H4 (cell line): ENCODE results near the gene GRAP. TPM values are rescaled to one million over a fixed set of nuclear protein-coding genes. Genes with fewer than 3 reads are reported as not detected.
"Not testable (repeated sequence)": the region's sequence is repeated elsewhere in the genome, so short reads cannot be mapped to it uniquely, and the experiment has no call there.

ENCODE experiments used
- DNase-seq: peaks from one replicate; pipeline ENCODE4 v3.0.0-alpha.2; 2015; ENCODE audit warnings: low spot score
- total RNA-seq: library from RNA; depleted of rRNA; stranded (reverse); fragments of >200 nt; shearing (Covaris generic); gene quantifications from 2 replicates; pipeline ENCODE4 v1.2.3, GENCODE V29; 2014

The GRAP gene
- total RNA-seq, 1 experiment from 2014 or later: 0.23 TPM

- not testable (repeated sequence) for DNase-seq
These were observed 4.4 kb downstream of the GRAP start for GRCh38 chr17:19042369-19042768.

DNA sequence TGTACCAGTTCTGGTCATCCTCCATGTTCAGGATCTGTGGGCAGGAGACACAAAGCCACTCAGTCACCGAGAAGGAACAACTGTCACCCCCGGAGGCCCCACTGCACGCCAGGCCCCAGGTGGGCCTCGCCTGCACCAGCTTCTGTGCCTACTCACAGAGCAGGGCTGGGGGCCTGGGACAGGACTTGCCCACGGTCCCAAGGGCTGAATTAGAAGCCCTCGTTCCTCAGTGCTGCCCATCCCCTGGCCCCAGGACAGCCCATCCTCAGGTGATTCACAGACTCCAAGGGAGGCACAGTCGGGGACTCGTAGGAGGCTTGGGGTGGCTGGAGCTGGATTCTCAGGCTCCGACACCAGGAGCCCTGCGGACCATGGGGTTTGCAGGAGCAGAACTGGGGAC, 4.9 kb downstream of the GRAP start:
- not testable (repeated sequence) for DNase-seq

- DNase-seq: not testable (repeated sequence)
These were observed 6.4 kb downstream of the GRAP start for GRCh38 chr17:19040350-19040749.

GRCh38 chr17:19038730-19039129, 8.0 kb downstream of the GRAP start:
- DNase-seq: not testable (repeated sequence)

DNA sequence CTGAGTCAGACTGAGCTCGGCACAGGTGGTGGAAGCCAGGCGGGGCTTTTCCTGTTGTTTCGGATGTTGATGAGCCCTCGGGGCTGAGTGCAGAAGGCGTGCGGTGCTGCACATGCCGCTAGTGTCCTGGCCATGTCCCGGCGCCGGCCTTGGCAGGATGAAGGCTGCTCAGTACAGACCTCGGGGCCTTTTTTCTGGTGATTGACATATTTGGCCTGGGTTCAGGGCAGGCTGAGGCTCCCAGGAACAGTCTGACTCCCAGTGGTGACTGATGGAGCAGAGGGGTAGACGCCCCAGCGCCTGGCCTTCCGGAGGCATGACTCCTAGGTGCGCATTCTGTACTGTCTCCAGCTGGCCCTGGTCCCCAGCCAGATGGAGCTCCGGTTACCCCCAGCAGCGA, 8.8 kb downstream of the GRAP start:
- DNase-seq: not testable (repeated sequence)

- DNase-seq: not testable (repeated sequence)
These were observed 9.2 kb downstream of the GRAP start for GRCh38 chr17:19037547-19037946.

GRCh38 chr17:19036186-19036585, 10.6 kb downstream of the GRAP start:
- not testable (repeated sequence) for DNase-seq

GRCh38 chr17:19032377-19032988, 14.3 kb downstream of the GRAP start:
- not testable (repeated sequence) for DNase-seq

DNA sequence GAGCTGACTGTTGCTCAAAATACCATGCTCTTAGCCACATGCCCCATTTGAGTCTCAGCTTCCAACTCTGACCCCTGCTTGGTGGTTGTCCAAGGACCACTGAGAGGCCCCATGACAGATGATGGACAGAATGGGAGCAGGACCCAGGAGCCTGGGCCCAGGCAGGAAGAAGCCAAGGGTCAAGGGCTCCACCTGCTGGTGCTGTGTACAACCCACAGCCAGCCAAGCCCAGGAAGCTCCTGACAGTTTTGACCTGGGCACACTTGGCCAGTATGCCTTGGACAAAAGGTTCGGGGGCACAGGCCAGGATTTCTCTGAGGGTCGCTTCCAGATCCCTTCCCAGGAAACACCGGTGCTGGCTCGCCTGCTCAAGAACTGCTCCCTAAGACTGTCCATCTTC, 15.0 kb downstream of the GRAP start:
- not testable (repeated sequence) for DNase-seq

GRCh38 chr17:19030771-19031449, 15.8 kb downstream of the GRAP start:
- not testable (repeated sequence) for DNase-seq

DNA sequence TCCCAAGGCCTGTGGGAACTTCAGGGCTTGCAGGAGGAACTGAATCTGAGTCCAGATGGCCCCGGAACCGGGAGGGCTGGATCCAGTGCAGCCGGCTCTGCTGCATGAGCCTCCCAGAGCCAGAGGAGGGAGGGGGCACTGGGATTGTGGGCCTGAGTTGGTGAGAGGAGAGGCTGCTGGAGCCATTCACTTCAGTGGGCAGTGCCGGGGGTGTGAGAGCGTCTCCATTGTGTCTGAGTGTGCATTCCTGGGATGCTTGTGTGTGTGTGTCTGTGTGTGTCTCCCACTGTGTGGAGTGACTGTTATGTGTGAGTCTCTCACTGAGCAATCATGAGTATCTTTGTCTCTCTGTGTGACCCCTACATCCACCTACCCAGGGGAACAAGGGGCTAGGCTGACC, 17.0 kb downstream of the GRAP start:
- DNase-seq: not testable (repeated sequence)

DNA sequence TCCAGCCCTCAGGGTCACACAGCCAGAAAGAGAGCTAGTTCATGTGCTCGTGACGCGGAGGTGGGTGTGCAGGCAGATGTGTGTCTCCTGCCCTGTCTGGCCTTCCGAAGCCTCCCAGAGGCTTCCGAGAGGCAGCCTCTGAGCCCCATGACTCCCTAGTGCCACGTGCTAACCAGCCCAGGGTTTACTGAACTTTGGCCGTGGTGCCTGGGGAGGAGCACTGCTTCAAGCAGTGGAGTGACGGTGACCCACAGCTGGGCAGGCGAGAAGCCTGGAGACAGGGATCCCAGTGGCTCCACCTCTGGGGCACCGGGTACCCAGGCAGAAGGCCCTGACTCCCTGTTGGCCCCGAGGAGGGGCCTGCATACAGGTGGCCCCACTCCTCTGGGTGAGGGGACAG, 18.1 kb downstream of the GRAP start:
- DNase-seq: not testable (repeated sequence)

GRCh38 chr17:19024101-19025078, 22.4 kb downstream of the GRAP start:
- DNase-seq: no peak

DNA sequence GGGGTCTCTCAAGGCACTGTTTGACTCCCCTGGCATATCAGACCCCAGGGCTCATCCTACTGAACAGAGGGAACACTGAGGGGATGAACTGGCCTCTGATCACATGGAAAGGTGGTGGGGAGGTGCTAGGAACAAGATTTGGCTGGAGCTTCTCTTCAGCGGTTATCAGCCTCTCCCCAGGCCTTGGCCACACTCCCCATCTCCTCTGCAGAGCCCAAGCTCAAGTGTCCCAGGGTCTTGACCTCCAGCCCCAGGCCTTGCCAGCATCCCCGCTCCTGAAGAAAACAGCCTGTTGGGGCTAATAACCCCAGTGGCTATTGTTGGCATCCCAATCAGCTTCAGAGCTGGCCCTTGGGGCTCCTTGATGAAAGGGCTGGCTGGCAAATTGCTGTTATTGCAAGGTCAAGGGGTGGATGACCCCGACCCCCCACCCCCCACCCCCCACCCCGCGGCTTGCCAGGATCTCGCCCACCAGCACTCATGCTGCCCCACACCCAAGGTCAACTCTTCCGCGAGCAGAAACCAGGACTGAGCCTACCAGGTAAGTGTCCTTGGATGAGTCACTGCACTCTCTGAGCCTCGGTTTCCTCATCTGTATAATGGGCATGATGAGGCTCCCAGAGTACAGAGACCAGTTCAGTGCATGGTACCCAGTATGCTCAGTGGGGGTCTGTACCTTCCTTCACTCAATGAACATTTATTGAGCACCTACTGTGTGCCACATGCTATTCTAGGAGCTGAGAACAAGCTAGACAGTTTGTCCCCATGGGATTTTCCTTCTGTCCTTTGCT, 23.4 kb downstream of the GRAP start:
- DNase-seq: no peak

- DNase-seq: no peak
These were observed 24.0 kb downstream of the GRAP start for GRCh38 chr17:19022747-19023146.

DNA sequence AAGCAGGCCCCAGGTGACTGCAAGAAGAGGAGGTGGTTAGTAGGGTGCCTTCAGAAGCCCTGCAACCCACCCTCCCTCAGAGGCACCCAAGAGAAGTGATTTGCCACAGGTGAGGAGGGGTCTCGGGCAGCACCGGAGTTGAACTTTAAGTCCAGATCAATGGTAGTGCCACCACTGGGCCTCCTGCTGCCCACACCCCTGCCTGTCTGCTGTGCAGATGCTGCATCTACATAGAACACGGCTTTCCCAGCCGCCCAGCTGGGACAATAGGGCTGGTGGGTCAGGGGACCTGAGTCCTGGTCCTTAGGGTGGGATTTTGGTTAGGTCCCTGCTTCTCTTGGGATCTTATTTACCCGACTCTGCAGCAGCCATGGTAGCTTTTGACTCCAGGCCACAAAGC, 24.6 kb downstream of the GRAP start:
- no peak for DNase-seq

DNA sequence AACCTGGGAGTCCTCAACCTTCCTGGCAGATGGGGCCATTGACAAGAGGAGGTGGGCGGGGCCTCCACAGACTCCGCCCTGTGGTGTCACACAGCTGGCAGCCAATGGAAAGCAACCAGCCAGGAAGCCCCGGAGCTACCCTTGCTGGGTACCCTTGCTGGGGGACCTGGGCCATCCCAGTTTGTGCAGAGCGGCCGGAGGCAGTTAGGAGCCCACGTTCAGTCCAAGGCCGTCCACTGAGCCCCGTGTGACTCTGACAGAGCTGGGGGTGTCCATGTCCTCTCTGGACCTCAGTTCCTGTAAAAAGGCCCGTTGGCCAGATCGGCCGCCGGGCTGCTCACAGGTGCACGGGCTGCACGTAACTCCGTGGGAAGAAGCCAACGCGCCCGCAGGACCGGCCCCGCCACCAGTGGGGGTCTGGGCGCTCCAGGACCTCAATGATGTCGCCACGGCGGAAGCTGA, 25.1 kb downstream of the GRAP start:
- DNase-seq: no peak

- DNase-seq: not testable (repeated sequence)
These were observed 25.6 kb downstream of the GRAP start for GRCh38 chr17:19021011-19021621.

- no peak for DNase-seq
These were observed 26.7 kb downstream of the GRAP start for GRCh38 chr17:19020016-19020415.

DNA sequence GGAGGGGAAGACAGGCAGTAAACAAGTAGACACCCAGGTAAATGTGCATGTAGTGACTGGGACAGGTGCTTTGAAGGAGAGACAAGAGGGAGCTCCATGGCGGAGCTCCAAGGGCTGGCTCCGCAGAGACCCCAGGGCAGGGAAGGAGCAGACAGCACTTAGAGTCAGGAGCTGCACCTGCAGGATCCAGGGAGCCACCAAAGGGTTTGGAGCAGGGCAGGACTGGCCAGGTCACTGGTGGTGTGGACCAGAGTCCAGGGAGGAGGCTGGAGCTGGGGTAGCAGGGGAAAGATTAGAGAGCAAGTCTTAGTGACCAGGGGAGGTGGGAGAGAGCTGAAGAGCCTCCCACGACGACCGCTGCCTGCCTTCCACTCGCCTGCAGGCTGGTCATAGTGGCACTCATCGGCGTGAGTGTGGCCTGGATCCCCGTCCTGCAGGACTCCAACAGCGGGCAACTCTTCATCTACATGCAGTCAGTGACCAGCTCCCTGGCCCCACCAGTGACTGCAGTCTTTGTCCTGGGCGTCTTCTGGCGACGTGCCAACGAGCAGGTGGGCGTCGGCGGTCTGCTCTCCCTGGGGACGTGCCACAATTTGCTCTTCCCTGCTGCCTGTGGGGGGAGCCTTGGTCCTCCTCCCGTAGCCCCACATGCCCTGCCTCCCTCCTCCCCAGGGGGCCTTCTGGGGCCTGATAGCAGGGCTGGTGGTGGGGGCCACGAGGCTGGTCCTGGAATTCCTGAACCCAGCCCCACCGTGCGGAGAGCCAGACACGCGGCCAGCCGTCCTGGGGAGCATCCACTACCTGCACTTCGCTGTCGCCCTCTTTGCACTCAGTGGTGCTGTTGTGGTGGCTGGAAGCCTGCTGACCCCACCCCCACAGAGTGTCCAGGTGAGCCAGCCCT, 27.5 kb downstream of the GRAP start:
- DNase-seq: no peak
